ENCODE measurements around the gene OR2C3. TPM values are rescaled to one million over a fixed set of nuclear protein-coding genes. Genes with fewer than 3 reads are reported as not detected.

OR2C3 gene
- total RNA-seq (2022; extraction: Qiagen RNA extraction; ENCODE audit: low read depth), result not detected in 5 replicates

DNA sequence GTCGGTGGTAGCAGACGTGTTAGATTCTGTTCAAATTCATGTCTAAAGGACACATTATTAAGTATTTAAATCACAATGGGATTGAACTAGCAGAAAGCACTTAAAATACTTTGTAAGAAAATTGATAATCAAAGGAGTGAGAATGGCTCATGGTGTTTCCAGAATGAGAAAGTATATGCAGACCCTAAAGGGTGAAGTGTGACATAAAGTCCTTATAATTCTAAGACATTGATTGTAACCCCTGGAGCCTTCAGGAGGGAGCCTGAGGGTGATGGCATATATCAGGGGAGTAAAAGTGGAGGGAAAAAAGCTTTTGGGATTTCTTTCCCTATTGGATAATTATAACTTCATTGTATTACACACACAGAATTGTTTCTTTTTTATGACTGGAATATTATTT, at the start of gene OR2C3:
Gene OR2C3 (minus strand): TSS at position 101 of the 400 bp plus-strand sequence. CDS start 3,929 bp downstream, outside the sequence.

DNA sequence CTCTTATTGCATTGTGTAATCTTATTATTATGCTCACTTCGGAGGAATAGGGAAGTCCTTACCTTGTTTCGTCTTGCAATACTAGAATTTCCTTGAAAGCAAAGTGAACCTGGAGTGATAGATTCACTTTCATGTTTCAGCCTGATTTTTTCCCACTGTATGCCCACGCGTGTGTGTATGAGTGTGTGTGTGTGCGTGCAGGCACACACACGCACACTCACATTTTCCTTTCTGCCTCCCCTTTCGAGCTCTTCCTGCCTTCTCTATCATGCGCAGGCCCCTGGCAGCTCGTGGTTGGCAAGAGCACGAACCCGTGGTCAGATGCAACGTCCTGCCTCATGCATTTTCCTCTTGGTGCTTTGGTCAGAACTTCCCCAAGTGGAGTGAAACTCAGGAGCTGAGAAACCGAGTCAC, 12.5 kb upstream of the OR2C3 start, which contains the start of gene GCSAML:
Gene GCSAML (plus strand): TSS at position 366 of the 414 bp plus-strand sequence. CDS start 58 bp downstream, outside the sequence.

Other genes starting within 250 kb of the OR2C3 start
- gene ZNF496, start 204.6 kb downstream of the OR2C3 start, total RNA-seq (2022; extraction: Qiagen RNA extraction; ENCODE audit: low read depth), result 15.7 to 19.8 TPM (median 17.1 TPM) in 5 replicates
- not detected in 5 replicates for gene NLRP3, start 120.3 kb downstream of the OR2C3 start, total RNA-seq (2022; extraction: Qiagen RNA extraction; ENCODE audit: low read depth)
- gene OR2B11, start 78.3 kb downstream of the OR2C3 start, total RNA-seq (2022; extraction: Qiagen RNA extraction; ENCODE audit: low read depth), result not detected in 5 replicates
- not detected in 5 replicates for gene GCSAML, start 12.7 kb upstream of the OR2C3 start, total RNA-seq (2022; extraction: Qiagen RNA extraction; ENCODE audit: low read depth)
- gene OR2G2, start 51.9 kb upstream of the OR2C3 start, total RNA-seq (2022; extraction: Qiagen RNA extraction; ENCODE audit: low read depth), result not detected in 5 replicates
- not detected in 5 replicates for gene OR2G3, start 69.1 kb upstream of the OR2C3 start, total RNA-seq (2022; extraction: Qiagen RNA extraction; ENCODE audit: low read depth)
- not detected in 5 replicates for gene OR13G1, start 143.3 kb upstream of the OR2C3 start, total RNA-seq (2022; extraction: Qiagen RNA extraction; ENCODE audit: low read depth)
- gene OR6F1, start 180.2 kb upstream of the OR2C3 start, total RNA-seq (2022; extraction: Qiagen RNA extraction; ENCODE audit: low read depth), result not detected in 5 replicates
- gene OR14K1, start 202.2 kb upstream of the OR2C3 start, total RNA-seq (2022; extraction: Qiagen RNA extraction; ENCODE audit: low read depth), result not detected in 5 replicates
- gene OR14A2, start 211.7 kb upstream of the OR2C3 start, total RNA-seq (2022; extraction: Qiagen RNA extraction; ENCODE audit: low read depth), result not detected in 5 replicates
- gene OR1C1, start 224.1 kb upstream of the OR2C3 start, total RNA-seq (2022; extraction: Qiagen RNA extraction; ENCODE audit: low read depth), result not detected in 5 replicates

Measured in A549 treated with GW870086 at 1 μM for 4 hours (cell line).